Neural cell (in vitro differentiated cells): Measurements from ENCODE around the gene TCF20. TPM values are rescaled to one million over a fixed set of nuclear protein-coding genes. Genes with fewer than 3 reads are reported as not detected.

ENCODE experiments used
- H2AFZ ChIP-seq: fragments of 200-600, 300-800 bp; sonication (generic), shearing (Covaris generic); 2 replicates; pipeline ENCODE4 v1.6.0; 2014; ENCODE audit warnings: low read depth, mild to moderate bottlenecking, antibody characterized with exemption, low read length, moderate library complexity
- H3F3A ChIP-seq: fragments of 200-600 bp; shearing (Covaris generic); 2 replicates; pipeline ENCODE4 v1.6.1; 2016; ENCODE audit warnings: mild to moderate bottlenecking, moderate library complexity, mixed read lengths, antibody characterized with exemption, low read length; ENCODE audit not compliant: insufficient read depth, poor library complexity, severe bottlenecking
- H3K27ac ChIP-seq: fragments of 200-600, 300-800 bp; sonication (generic), shearing (Covaris generic); 2 replicates; pipeline ENCODE4 v1.5.1; 2014; ENCODE audit warnings: mild to moderate bottlenecking, low read length, moderate library complexity
- H3K27me3 ChIP-seq: fragments of 300-800, 200-600 bp; sonication (generic), shearing (Covaris generic); 2 replicates; pipeline ENCODE4 v1.6.0; 2014; ENCODE audit warnings: mild to moderate bottlenecking, low read depth, low read length, moderate library complexity; ENCODE audit not compliant: insufficient read depth
- H3K36me3 ChIP-seq: fragments of 300-800, 200-600 bp; sonication (generic), shearing (Covaris generic); 2 replicates; pipeline ENCODE4 v1.5.1; 2014; ENCODE audit warnings: mild to moderate bottlenecking, antibody characterized with exemption, low read length, moderate library complexity; ENCODE audit not compliant: insufficient read depth
- H3K4me2 ChIP-seq: fragments of 300-800, 200-600 bp; sonication (generic), shearing (Covaris generic); 2 replicates; pipeline ENCODE4 v1.6.0; 2014; ENCODE audit warnings: mild to moderate bottlenecking, low read length
- H3K4me3 ChIP-seq: fragments of 300-800, 200-600 bp; sonication (generic), shearing (Covaris generic); 2 replicates; pipeline ENCODE4 v1.5.1; 2014; ENCODE audit warnings: mild to moderate bottlenecking, low read length, moderate library complexity
- H3K79me2 ChIP-seq: fragments of 200-600 bp; shearing (Covaris generic); replicated peaks from 2 replicates; pipeline ENCODE4 v1.6.0; 2014; ENCODE audit warnings: mild to moderate bottlenecking, low read length, moderate library complexity; ENCODE audit not compliant: insufficient read depth
- H3K9ac ChIP-seq: fragments of 300-800, 200-600 bp; sonication (generic), shearing (Covaris generic); 2 replicates; pipeline ENCODE4 v1.6.1; 2016; ENCODE audit warnings: mild to moderate bottlenecking, low read length, mixed read lengths
- H3K9me2 ChIP-seq: fragments of 200-600 bp; shearing (Covaris generic); 2 replicates; pipeline ENCODE4 v1.6.1; 2016; ENCODE audit warnings: mild to moderate bottlenecking, low read length, mixed read lengths; ENCODE audit not compliant: insufficient read depth
- H3K9me3 ChIP-seq: fragments of 200-600, 300-800 bp; sonication (generic), shearing (Covaris generic); 2 replicates; pipeline ENCODE4 v1.6.1; 2016; ENCODE audit warnings: mild to moderate bottlenecking, mixed run types, low read length, moderate library complexity, mixed read lengths
- H4K20me1 ChIP-seq: fragments of 200-600 bp; shearing (Covaris generic); 2 replicates; pipeline ENCODE4 v1.6.1; 2016; ENCODE audit warnings: mild to moderate bottlenecking, mixed run types; ENCODE audit not compliant: insufficient read depth
- EP300 ChIP-seq: fragments of 450-650 bp; conservative IDR thresholded peaks from 2 replicates; pipeline ENCODE4 v1.6.1; 2014; ENCODE audit warnings: antibody characterized with exemption, mild to moderate bottlenecking, moderate library complexity; ENCODE audit not compliant: poor library complexity, severe bottlenecking
- EZH2 ChIP-seq: fragments of 200-600, 300-800 bp; shearing (Covaris generic), sonication (generic); IDR thresholded peaks from 2 replicates; pipeline ENCODE4 v1.6.1; 2014; ENCODE audit warnings: antibody characterized with exemption, low read length, borderline replicate concordance, mild to moderate bottlenecking; ENCODE audit not compliant: insufficient read depth, poor library complexity, severe bottlenecking
- MXI1 ChIP-seq: fragments of 450-650 bp; conservative IDR thresholded peaks from 2 replicates; pipeline ENCODE4 v1.6.1; 2014; ENCODE audit warnings: antibody characterized with exemption, mild to moderate bottlenecking; ENCODE audit not compliant: poor library complexity, severe bottlenecking
- POLR2AphosphoS5 ChIP-seq: IDR thresholded peaks from 2 replicates; pipeline ENCODE4 v1.6.1; 2012
- RAD21 ChIP-seq: fragments of 450-650 bp; conservative IDR thresholded peaks from 2 replicates; pipeline ENCODE4 v1.6.1; 2014; ENCODE audit warnings: antibody characterized with exemption, mild to moderate bottlenecking, moderate library complexity
- SMC3 ChIP-seq: fragments of 450-650 bp; conservative IDR thresholded peaks from 2 replicates; pipeline ENCODE4 v1.6.1; 2014; ENCODE audit warnings: antibody characterized with exemption, mild to moderate bottlenecking, moderate library complexity; ENCODE audit not compliant: poor library complexity
- TAF1 ChIP-seq: IDR thresholded peaks from 2 replicates; pipeline ENCODE4 v1.6.1; 2012; ENCODE audit warnings: low read depth
- polyA plus RNA-seq: library from polyadenylated mRNA; depleted of rRNA; stranded (reverse); fragments of >200 nt; gene quantifications from 2 replicates; pipeline ENCODE4 v1.2.3, GENCODE V29; 2014
- TF ChIP-seq, protein P1 (sequence below): IDR thresholded peaks from 2 replicates; pipeline ENCODE4 v1.6.1; 2012; ENCODE audit warnings: borderline replicate concordance
- TF ChIP-seq, protein P2 (sequence below): fragments of 450-650 bp; IDR thresholded peaks from 2 replicates; pipeline ENCODE4 v1.5.1; 2014; ENCODE audit warnings: antibody characterized with exemption, mild to moderate bottlenecking, moderate library complexity; ENCODE audit not compliant: poor library complexity, severe bottlenecking

TCF20 gene
- polyA plus RNA-seq, 1 donor from 2014 or later = 21.9 TPM

DNA sequence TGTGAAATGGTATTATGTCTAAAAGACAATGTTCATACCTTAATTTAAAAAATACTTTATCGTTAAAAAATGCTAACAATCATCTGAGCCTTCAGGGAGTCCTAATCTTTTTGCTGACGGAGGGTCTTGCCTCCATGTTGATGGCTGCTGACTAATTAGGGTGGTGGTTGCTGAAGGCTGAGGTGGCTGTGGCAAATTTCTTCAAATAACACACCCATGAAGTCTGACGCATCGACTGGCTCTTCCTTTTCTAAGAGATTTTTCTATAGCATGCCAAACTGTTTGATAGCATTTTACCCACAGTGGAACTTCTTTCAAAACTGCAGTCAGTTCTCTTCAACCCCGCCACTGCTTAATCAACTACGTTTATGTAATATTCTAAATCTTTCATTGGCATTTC is 33.6 kb downstream of the TCF20 start:
- Histone ChIP-seq H3F3A (no peaks in the 10 kb centered on the region), H4K20me1 (peaks cover 5% of the 10 kb centered on the region), H3K4me3 (no peak overlapping the region), H3K9ac (no peak overlapping the region), H3K27me3 (no peaks in the 10 kb centered on the region), H3K36me3 (peaks cover 3% of the 10 kb centered on the region), H3K9me3 (no peaks in the 10 kb centered on the region), H3K4me2 (no peak overlapping the region), H3K79me2 (peaks cover 52% of the 10 kb centered on the region), H3K27ac (no peak overlapping the region), H3K9me2 (no peaks in the 10 kb centered on the region), H2AFZ (no peak overlapping the region)
- TF ChIP-seq, protein P1, sequence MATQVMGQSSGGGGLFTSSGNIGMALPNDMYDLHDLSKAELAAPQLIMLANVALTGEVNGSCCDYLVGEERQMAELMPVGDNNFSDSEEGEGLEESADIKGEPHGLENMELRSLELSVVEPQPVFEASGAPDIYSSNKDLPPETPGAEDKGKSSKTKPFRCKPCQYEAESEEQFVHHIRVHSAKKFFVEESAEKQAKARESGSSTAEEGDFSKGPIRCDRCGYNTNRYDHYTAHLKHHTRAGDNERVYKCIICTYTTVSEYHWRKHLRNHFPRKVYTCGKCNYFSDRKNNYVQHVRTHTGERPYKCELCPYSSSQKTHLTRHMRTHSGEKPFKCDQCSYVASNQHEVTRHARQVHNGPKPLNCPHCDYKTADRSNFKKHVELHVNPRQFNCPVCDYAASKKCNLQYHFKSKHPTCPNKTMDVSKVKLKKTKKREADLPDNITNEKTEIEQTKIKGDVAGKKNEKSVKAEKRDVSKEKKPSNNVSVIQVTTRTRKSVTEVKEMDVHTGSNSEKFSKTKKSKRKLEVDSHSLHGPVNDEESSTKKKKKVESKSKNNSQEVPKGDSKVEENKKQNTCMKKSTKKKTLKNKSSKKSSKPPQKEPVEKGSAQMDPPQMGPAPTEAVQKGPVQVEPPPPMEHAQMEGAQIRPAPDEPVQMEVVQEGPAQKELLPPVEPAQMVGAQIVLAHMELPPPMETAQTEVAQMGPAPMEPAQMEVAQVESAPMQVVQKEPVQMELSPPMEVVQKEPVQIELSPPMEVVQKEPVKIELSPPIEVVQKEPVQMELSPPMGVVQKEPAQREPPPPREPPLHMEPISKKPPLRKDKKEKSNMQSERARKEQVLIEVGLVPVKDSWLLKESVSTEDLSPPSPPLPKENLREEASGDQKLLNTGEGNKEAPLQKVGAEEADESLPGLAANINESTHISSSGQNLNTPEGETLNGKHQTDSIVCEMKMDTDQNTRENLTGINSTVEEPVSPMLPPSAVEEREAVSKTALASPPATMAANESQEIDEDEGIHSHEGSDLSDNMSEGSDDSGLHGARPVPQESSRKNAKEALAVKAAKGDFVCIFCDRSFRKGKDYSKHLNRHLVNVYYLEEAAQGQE = no peak
- TF ChIP-seq EP300 (no peak), MXI1 (no peak), SMC3 (no peak), POLR2AphosphoS5 (no peak), RAD21 (no peak)
- TF ChIP-seq, protein P2, sequence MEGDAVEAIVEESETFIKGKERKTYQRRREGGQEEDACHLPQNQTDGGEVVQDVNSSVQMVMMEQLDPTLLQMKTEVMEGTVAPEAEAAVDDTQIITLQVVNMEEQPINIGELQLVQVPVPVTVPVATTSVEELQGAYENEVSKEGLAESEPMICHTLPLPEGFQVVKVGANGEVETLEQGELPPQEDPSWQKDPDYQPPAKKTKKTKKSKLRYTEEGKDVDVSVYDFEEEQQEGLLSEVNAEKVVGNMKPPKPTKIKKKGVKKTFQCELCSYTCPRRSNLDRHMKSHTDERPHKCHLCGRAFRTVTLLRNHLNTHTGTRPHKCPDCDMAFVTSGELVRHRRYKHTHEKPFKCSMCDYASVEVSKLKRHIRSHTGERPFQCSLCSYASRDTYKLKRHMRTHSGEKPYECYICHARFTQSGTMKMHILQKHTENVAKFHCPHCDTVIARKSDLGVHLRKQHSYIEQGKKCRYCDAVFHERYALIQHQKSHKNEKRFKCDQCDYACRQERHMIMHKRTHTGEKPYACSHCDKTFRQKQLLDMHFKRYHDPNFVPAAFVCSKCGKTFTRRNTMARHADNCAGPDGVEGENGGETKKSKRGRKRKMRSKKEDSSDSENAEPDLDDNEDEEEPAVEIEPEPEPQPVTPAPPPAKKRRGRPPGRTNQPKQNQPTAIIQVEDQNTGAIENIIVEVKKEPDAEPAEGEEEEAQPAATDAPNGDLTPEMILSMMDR = no peak

DNA sequence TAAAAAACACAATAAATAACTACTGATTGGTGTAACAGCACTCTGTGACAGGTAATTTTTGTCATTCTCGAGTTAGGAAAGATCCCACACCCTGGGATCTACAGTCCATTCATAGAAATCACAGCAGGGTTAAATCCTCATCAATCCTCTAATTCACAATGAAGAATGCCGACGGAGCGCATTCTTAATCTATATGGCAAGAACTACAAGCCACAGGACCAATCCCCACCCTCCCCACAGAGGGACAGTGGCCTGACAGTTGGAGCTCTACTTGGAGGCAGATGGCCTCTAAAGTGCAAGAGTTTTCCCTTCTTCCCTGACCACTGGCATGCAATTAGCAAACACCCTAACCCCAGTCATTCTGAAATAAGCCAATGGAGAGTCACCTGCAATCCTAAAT is 34.2 kb downstream of the TCF20 start:
- Histone ChIP-seq H3K9me2 (no peaks in the 10 kb centered on the region), H3K9ac (no peak overlapping the region), H3K27ac (no peak overlapping the region), H3K9me3 (no peaks in the 10 kb centered on the region), H3K4me3 (no peak overlapping the region), H3F3A (no peaks in the 10 kb centered on the region), H2AFZ (no peak overlapping the region), H3K36me3 (peaks cover 3% of the 10 kb centered on the region), H3K79me2 (peaks cover 48% of the 10 kb centered on the region), H4K20me1 (peaks cover 5% of the 10 kb centered on the region), H3K27me3 (no peaks in the 10 kb centered on the region), H3K4me2 (no peak overlapping the region)
- TF ChIP-seq, protein P2 = no peak
- no peak for TF ChIP-seq EP300
- TF ChIP-seq POLR2AphosphoS5 = no peak
- no peak for TF ChIP-seq SMC3
- TF ChIP-seq MXI1 = no peak
- TF ChIP-seq EZH2 = no peak
- TF ChIP-seq, protein P1 = no peak
- no peak for TF ChIP-seq TAF1
- no peak for TF ChIP-seq RAD21
